ENCODE data around the gene HYAL1.
A peak's percentile ranks its signal among the peaks of the same experiment; 100 is the strongest.
"Not testable (repeated sequence)": the region's sequence is repeated elsewhere in the genome, so short reads cannot be mapped to it uniquely, and the experiment has no call there.

HYAL1 gene

GRCh38 chr3:50294089-50294488, 9.3 kb downstream of the HYAL1 start:
- DNase-seq: no peak

GRCh38 chr3:50293079-50293801, 10.1 kb downstream of the HYAL1 start:
- no peak for DNase-seq

GRCh38 chr3:50292159-50293078, 11.0 kb downstream of the HYAL1 start, which contains the start of gene IFRD2:
TSS of gene IFRD2 (minus strand) at chr3:50292429. CDS start at chr3:50292274, 155 bp downstream.
- DNase-seq: peak; percentile 68 to 98 (median 96)

GRCh38 chr3:50290161-50290641, 13.2 kb downstream of the HYAL1 start:
- no peak for DNase-seq

GRCh38 chr3:50289130-50289529, 14.2 kb downstream of the HYAL1 start:
- no peak for DNase-seq

GRCh38 chr3:50288387-50289007, 14.9 kb downstream of the HYAL1 start:
- no peak for DNase-seq

- DNase-seq: no peak
Observed at GRCh38 chr3:50287262-50287661, 16.1 kb downstream of the HYAL1 start.

- no peak for DNase-seq
Observed at GRCh38 chr3:50286322-50287227, 16.8 kb downstream of the HYAL1 start.

- not testable (repeated sequence) for DNase-seq
Observed at GRCh38 chr3:50284121-50284520, 19.3 kb downstream of the HYAL1 start.

GRCh38 chr3:50279255-50280016, 23.9 kb downstream of the HYAL1 start:
- no peak for DNase-seq

GRCh38 chr3:50278880-50279224, 24.5 kb downstream of the HYAL1 start, which contains the start of gene LSMEM2:
TSS of gene LSMEM2 (plus strand) at chr3:50279087. CDS start at chr3:50279114, 27 bp downstream.
- peak in 6 of 14 donors; percentile 50 to 71 (median 66) for DNase-seq

- DNase-seq: peak in 7 of 14 donors; percentile 26 to 71 (median 64)
Observed at GRCh38 chr3:50278123-50278879, 25.1 kb downstream of the HYAL1 start.

- DNase-seq: no peak
Observed at GRCh38 chr3:50276762-50277101, 26.6 kb downstream of the HYAL1 start.

GRCh38 chr3:50275996-50276761, 27.2 kb downstream of the HYAL1 start:
- no peak for DNase-seq

GRCh38 chr3:50275141-50275995, 28.0 kb downstream of the HYAL1 start:
- no peak for DNase-seq

- peak in 7 of 14 donors; percentile 9 to 43 (median 34) for DNase-seq
Observed at GRCh38 chr3:50274371-50275104, 28.8 kb downstream of the HYAL1 start.

- peak in 1 of 14 donors; percentile 27 for DNase-seq
Observed at GRCh38 chr3:50273689-50274065, 29.7 kb downstream of the HYAL1 start.
